Stimulated activated CD4-positive, alpha-beta T cell treated with anti-CD3 and anti-CD28 coated beads, Interleukin-15, amount 100 ng/mL, for 48 hours (primary cell): ENCODE measurements around the gene INAFM1.

Experiments
- DNase-seq, 2 donors: peaks; one replicate each; pipeline ENCODE4 v3.0.0-alpha.2; 2020; ENCODE audit warnings: low read depth in 2 of 2

Gene INAFM1

GRCh38 chr19:47274071-47274890 lies at the start of gene INAFM1:
Gene INAFM1, plus strand, starts transcription at chr19:47274885. Its CDS starts 35 bp downstream, at chr19:47274920.
- peak; percentile 100 for DNase-seq

DNA sequence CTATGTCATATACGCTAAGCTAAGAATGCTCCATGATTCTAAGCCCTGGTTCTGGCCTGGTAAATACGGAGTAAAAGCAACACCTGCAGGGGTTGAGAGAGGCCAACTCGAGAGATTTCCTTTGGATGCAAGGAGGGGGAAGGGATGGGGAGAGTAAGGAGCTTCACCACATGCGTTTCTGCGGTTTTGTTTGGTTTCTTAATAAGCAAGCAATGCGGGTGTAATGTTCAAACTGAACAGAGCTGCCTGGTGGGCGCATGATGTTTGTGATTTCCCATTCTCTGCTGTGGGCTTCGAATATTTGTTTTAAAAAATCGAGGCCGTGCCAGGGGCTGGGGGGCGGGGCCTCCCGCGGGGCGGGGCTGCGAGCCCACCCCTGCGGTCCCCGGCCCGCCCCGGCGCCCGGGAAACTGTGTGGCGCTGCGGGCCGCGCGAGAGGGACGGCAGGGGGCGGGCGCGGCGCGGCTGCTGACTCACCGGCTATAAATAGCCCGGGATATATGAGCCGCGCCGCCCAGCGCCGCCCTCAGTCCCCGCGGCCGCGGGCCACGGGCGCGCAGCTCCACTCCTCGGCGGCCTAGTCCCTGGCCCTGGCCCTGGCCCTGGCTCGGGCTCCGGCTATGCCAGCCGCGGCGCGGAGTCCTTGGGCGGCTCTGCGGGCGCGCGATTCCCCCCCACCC lies 48.8 kb upstream of the INAFM1 start:
- peak; percentile 66 to 77 for DNase-seq

DNA sequence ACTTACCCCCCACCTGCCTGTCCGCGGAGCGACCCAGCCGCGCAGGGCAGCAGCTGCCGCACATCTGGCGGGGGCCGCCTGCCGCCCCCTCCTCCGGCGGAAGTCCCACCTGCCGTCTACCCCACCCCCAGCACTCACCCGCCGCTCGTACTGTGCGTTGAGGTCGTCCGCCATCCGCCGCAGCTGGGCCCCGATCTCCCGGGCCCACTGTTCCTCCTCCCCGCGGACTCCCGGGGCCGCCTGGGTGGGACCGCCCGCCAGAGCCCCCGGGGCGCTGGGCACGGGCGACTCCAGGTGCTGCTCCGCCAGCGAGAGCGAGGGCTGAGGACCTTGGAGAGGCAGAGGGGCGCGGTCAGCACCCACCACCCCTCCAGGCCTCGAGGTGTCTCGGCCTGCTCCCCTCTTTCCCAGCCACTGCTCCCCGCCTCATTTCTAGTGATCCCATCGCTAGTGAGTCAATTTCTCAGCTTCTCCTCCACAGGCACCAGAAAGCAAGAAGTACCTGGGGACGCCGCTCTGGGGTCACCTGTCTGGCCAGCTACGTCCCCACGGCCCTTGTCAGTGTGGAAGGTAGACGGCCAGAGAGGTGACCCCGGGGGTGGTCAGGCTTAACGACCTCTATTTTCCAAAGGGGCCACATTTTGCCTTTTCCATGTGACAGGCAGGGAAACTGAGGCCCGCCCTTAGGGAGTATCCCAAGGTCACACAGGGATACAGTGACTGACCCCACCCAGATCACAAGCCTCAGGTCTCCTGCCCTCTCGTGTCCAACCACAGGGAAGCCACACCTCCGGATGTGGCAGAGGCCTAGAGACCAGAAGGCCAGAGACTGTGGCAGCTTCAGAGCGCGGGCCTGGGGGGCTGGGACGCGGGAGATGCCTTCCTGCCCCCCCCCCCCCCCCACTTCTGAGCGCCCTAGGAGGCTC lies 48.0 kb upstream of the INAFM1 start:
- peak in 1 of 2 donors; percentile 17 for DNase-seq

DNA sequence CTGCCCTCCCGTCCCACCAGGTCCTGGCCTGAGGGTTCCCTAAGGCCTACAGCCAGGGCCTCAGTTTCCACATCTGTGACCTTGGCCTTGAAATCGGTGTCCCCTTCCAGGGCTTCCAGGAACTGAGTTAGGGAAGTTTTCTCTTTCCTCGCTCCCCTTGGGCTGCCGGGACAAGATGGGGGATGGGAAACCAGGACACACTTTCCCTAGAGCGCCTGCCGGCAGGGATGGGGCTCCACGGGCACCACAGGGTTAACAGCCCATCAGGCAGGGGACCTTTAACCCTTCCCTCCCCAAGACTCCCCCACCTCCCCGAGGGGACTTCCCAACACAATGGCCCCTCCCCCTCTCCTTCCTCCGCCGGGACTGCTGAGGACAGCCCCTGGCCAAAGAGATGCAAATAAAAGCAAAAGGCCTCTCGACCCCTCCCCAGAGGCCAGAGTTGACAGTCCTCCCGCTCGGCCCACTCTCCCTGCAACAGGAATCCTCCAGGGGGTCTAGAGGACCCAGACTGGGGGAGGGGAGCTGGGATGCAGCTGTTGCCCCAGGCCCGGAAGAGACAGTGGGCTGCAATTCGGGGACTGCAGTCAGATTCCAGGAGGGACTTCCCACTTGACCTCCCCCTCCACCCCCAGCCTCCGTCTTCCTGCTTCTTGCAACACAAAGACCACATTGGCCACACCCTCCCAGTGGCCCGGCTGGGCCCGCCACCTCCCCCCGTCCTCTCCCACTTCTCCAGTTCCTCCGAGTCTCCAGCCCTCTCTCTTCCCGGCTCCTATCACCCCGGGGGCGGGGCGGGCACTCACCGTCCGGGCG lies 47.1 kb upstream of the INAFM1 start:
- peak in 1 of 2 donors; percentile 21 for DNase-seq

DNA sequence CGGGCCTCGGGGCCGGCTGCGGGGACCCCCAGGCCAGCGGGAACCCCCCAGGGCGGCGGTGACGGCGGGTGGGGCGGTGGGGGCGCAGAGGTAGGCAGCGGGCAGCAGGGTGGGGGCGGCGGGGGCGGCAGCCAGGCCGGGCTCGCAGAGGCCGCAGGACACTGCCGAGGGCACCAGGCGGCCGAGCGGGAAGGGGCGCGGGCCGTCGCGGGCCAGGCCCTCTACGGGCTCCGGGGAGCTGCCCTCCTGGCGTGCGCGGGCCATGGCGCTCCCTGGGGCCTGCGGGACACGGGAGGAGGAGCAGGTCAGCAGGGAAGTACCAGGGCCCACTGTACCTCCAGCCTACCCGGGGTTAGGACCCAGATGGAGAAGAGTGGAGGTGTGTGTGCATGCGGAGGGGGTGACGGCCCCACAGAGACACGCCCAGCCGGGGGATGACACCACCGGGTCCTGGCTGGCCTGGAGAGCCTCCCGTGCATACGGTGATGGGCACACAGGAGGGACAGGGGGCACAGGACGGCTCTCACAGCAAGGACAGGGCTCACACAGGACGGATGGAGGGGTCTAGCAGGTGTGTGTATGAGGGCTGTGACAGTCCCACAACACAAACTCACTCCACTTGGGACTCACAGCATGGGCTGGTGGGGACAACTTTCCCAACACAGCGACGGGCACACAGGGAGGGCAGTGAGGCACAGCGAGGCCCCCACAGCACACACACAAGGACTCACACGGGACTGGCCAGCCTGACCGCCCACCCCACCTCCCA lies 46.3 kb upstream of the INAFM1 start:
- no peak for DNase-seq

DNA sequence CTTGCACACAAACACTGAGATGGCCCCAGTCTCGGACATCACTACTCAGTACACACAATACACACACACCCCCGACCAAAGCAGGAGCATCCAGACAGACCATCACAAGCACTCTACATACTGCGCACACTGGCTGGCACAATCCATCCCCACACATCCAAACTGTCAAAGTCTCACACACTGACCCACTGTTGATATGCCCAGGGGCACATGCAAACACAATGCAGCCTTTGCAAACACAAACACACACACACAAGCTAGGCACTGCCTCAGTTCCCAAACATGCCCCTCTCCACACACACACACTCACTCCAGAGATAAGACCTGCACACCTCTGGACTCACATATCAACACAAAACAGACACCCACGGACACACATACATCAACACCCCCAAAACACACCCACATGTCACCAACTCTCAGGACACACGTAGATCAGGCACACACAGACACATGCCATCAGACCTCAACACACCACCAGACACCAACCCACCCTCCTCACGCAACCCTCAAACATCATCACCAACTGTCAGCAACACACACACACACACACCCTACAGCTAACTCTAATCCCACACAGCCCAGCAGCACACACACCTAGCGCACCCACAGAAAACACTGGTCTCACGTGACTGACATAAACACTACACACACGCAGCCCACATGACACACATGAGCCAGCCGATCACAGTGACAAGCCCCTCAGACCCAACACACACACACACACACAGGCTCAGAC lies 45.6 kb upstream of the INAFM1 start:
- DNase-seq, result no peak

DNA sequence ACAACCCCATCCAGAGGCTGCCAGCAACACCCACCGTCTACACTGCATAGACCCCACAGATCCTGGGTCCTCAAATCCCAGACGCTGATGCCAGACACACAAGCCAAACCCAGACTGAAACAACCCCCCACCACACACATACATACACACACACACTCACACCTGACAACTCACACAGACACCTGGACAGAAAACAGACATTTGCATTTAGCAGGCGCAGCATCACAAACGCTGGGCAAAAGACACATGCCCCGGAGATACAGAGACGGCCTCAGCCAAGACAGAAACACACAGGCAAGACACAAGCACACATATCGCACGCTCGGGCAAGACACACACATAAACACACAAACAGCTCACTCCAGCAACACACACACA lies 45.0 kb upstream of the INAFM1 start:
- no peak for DNase-seq

DNA sequence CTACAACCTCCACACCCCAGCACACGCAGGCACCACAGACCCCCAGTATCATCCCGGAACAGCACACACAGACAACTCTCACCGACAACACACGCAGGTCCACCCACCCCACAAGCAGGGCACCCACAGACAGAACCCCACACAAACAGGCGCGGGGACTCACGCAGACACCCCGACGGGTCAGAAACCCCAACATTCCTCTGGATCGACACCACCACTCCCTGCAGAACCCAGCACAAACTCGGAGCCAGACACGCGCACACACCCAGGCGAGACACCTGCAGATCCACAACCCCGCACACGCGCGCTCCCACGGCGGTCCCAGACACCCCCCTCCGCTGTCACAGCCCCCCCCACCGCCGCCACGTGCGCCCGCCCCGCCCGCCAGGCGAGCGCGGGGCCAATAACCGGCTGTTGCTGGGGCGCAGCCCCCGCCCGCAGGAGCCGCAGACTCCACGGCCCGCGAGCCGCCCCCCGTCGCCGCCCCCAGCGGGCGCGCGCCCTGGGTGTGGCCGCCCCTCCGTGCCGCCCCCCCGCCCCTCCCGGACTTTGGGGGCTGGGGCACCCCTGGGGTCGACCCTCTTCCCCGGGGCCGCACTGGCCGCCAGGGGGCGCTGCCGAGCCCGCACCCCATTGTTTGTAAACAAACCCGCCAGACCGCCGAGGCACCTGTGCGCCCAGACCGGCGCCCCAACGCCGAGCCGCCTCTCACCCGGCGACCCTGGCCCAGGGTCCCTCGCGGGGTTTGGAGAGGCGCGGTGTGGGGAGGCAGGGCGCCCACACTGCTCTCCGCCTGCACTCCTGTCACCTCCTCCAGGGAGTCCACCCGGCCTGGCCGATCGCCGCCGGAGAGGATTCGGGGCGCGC lies 44.4 kb upstream of the INAFM1 start:
- DNase-seq, result peak in 1 of 2 donors; percentile 68

DNA sequence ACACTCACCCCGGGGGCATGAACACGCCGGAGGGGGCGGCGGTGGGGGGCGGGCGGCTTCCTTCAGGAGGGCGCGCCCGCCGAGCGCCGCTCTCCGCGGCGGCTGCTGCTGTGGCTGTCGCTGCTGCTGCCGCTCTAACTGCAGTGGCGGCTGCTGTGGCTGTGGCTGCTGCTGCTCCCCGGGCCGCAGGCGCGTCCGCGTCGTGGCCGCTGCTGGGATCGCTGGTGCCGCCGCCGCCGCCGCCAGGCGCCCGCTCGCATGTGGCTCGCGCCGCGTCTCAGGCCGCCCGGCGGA lies 43.8 kb upstream of the INAFM1 start, which contains the start of gene BBC3:
BBC3 (minus strand) TSS at position 279 of the 294 bp plus-strand sequence. CDS start 2,768 bp downstream, outside the sequence.
- no peak for DNase-seq

DNA sequence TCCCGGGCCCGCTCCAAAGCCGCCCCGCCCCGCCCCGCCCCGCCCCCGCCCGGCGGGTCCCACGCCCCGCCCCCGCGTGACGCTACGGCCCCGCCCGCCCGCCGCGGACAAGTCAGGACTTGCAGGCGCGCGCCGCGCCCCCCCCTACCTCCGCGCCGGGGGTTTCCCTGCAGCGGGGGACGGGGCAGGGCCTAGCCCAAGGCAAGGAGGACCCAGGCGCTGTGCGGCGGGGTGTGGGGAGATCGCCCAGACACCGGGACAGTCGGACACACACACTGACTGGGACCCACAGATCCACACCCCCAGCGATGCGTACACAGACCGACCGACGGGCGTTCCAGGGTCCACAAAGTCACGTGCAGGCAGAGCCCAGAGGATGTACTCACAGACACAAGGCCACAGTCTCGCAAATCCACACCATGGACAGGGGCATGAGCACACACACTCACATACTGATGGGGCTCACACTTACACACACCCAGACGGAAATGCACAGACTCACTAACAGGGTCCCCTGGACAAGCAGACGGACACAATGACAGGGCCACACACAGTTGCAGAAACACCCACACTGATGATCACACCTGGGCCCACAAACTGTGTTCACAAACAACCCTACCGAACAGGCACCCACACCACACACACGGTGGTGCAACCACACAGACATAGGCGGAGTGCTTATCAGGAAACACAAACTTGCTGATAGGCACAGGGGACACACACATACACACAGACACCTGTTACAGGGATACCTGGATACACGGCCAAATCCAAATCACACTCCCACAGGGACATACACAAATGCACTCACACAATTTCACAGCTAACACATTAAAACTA lies 43.2 kb upstream of the INAFM1 start:
- DNase-seq, result peak; percentile 68 to 90

DNA sequence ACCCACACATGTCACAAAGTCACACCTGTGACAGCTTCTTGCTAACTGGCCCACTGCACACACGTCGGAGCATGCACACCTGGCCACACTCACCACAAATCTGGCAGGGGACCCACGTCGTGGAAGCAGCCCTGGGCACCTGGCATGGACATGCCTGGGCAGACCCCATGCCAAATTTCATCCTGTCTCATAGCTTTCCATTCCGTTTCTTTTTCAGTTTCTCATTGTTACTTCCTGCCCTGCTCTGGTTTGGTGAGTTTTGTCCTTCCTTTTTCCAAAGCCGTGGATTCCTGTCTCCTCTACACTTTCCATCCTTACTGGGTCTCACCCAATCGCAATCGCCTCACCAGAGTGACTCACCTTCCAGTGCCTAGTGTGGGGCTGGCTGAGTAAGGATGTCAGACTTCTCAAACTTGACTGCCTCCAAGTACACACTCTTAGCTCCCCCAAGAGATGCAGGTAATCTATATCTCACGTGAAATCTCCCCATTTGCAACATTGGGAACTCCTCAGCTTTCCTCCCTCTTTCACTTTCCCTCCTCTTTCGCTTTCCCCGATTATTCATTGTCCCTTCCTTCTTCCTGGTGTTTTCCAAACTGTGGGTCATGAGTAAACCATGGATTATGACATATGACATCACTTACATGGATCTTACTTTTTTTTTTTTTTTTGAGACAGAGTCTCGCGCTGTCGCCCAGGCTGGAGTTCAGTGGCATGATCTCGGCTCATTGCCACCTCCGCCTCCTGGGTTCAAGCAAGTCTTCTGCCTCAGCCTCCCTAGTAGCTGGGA lies 42.1 kb upstream of the INAFM1 start:
- no peak for DNase-seq

GRCh38 chr19:47236072-47236675 lies 38.5 kb upstream of the INAFM1 start:
- DNase-seq, result no peak

DNA sequence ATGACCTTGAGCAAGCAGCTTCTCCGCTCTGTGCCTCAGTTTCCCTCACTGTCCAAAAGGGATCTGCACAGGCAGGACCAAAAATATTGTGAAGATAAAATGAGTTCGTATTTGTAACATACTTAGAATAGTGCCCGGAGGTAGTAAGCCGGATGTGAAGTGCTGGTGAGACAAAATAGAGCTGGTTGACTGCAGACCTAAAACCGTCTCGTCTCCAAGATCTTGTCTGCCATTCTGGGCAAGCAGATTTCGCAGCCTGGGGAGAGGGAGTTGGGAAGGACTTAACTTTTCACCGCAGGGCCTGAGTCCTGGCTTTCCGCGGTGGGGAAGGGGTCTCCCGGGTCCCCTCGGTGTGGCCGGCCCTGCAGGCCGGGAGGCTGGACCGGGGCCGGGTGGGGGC lies 35.5 kb upstream of the INAFM1 start:
- no peak for DNase-seq

DNA sequence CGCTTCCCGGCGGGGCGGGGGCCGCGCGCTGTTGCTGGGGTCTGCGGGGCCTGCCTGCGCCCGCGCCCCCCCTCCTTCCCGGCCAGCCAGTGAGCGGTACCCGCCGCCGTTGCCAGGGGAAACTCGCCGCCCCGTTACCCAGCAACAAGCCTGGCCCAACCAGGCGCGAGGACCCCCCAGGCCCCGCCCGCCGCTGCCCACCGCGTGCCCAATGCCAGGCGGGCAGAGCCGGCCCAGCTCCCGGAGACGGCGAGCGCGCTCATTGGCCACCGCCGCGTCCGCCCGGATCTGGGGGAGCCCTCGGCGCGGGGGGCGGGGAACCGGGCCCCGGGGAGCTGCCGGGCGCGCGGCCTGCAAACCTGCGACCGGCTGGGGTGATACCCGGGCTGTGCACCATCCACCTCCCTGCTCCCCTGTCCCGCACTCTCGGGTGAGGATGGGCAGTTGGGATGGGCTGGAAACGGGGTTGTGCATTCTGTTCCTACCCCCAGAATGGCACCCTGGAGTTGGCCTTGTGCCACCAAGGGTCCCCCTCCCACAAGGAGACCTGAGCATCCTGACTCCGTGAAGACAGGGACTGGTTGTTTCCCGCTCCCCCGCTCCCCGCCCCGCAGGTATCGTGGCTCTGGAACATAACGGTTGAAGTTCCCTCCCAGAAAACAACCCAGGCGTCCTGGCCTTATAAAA lies 34.9 kb upstream of the INAFM1 start:
- no peak for DNase-seq

DNA sequence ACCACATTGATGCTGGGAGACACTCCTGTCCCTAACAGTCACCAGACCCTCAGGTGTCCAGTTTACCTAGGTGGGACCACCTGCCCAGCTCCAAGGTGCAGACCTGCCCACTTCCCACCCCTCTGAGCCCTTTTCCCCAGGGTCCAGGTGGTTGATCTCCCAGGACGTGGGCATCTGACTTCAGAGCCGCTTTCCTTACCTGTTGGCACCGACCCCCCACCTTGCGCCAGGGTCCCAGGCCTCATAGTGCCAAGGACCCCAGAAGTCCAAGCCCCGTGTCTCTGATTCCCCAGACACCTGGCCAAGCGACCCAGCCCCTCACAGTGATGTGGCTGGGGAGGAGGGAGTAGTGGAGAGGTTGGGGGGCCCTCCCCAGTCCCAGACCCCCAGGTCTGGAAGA lies 34.1 kb upstream of the INAFM1 start:
- no peak for DNase-seq
